Tibial nerve (tissue), 4 donors: ENCODE data around the gene SRPK2. TPM values are rescaled to one million over a fixed set of nuclear protein-coding genes. Genes with fewer than 3 reads are reported as not detected.

Experiments used
- DNase-seq, 2 donors: peaks; one replicate each; pipeline ENCODE4 v3.0.0-alpha.2; 2019; ENCODE audit warnings: low spot score in 2 of 2
- H3K27ac ChIP-seq, 4 donors: fragments of 200-600 bp; sonication (generic) in 3 of 4; one replicate each; pipeline ENCODE4 v1.5.1; 2017 to 2019; ENCODE audit warnings: mild to moderate bottlenecking in 1 of 4
- H3K27me3 ChIP-seq, 2 donors: fragments of 200-600 bp; sonication (generic) in 1 of 2; one replicate each; pipeline versions ENCODE4 v1.5.1 to v1.6.0; 2017 to 2019
- H3K36me3 ChIP-seq, 3 donors: fragments of 200-600 bp; sonication (generic); one replicate each; pipeline ENCODE4 v1.5.1; 2018 to 2019
- H3K4me1 ChIP-seq, 4 donors: fragments of 200-600 bp; sonication (generic) in 3 of 4; one replicate each; pipeline ENCODE4 v1.5.1; 2017 to 2019
- H3K4me3 ChIP-seq, 4 donors: fragments of 200-600 bp; sonication (generic) in 3 of 4; one replicate each; pipeline ENCODE4 v1.5.1; 2017 to 2019; ENCODE audit warnings: mild to moderate bottlenecking in 1 of 4, moderate library complexity in 1 of 4
- H3K9me3 ChIP-seq, 4 donors: fragments of 200-600 bp; sonication (generic) in 3 of 4; one replicate each; pipeline ENCODE4 v1.5.1; 2017 to 2019
- CTCF ChIP-seq, 5 experiments: fragments of 200-600 bp in 3 of 5; fragments of 450-650 bp in 2 of 5; sonication (generic) in 3 of 5; IDR thresholded peaks; one replicate each; pipeline ENCODE4 v1.5.1; 2016 to 2019; ENCODE audit warnings: antibody characterized with exemption in 5 of 5, mild to moderate bottlenecking in 3 of 5, moderate library complexity in 2 of 5
- EP300 ChIP-seq, 2 donors: sonication (generic); formaldehyde crosslinking; IDR thresholded peaks; one replicate each; pipeline ENCODE4 v1.6.1; 2017; ENCODE audit warnings: antibody characterized with exemption in 2 of 2, mild to moderate bottlenecking in 1 of 2
- POLR2A ChIP-seq, 2 donors: fragments of 450-650 bp; IDR thresholded peaks; one replicate each; pipeline ENCODE4 v1.6.1; 2017; ENCODE audit warnings: antibody characterized with exemption in 2 of 2, mild to moderate bottlenecking in 2 of 2, moderate library complexity in 2 of 2
- WGBS, 2 donors: methylation state at CpG; one replicate each; pipeline ENCODE4 v1.1.5; 2018; 5-methylcytosine and 5-hydroxymethylcytosine counted together
- total RNA-seq, 4 donors: library from RNA; depleted of rRNA; stranded (reverse); fragments of >200 nt; gene quantifications; one replicate each; pipeline ENCODE4 v1.1.0, GENCODE V29; 2016

The SRPK2 gene
- total RNA-seq, 4 donors from 2014 or later, result 54.1 to 94.4 (median 61.9) TPM

GRCh38 chr7:105139381-105139780 is 249.3 kb downstream of the SRPK2 start:
- Histone ChIP-seq H3K9me3 (no peaks in the 10 kb centered on the region), H3K27ac (no peak overlapping the region), H3K4me3 (no peak overlapping the region), H3K36me3 (peaks cover 0 to 72% (median 0%) of the 10 kb centered on the region in 3 donors), H3K27me3 (no peaks in the 10 kb centered on the region), H3K4me1 (peaks cover 0 to 7% (median 0%) of the 10 kb centered on the region in 4 donors)
- DNase-seq, result no peak
- TF ChIP-seq EP300 (IDR thresholded peaks at IDR 0.05) (no peak), POLR2A (IDR thresholded peaks at IDR 0.05) (no peak), CTCF (IDR thresholded peaks at IDR 0.05) (no peak)

GRCh38 chr7:105137898-105138297 is 250.8 kb downstream of the SRPK2 start:
- TF ChIP-seq CTCF (IDR thresholded peaks at IDR 0.05), result no peak
- no peak for TF ChIP-seq POLR2A (IDR thresholded peaks at IDR 0.05)
- no peak for TF ChIP-seq EP300 (IDR thresholded peaks at IDR 0.05)
- H3K9me3 ChIP-seq, result no peaks in the 10 kb centered on the region
- WGBS, 2 donors, result 94% methylated on average over 4 of the region's 4 CpGs

GRCh38 chr7:105136221-105136620 is 252.5 kb downstream of the SRPK2 start:
- 80 to 84% methylated on average over 3 of the region's 3 CpGs for WGBS, 2 donors

More at GRCh38 chr7:105137898-105138297, 250.8 kb downstream of the SRPK2 start:
- H3K36me3 ChIP-seq, result peaks cover 0 to 77% (median 0%) of the 10 kb centered on the region in 3 donors
- no peak overlapping the region for H3K27ac ChIP-seq
- DNase-seq, result no peak
- peaks cover 0 to 7% (median 0%) of the 10 kb centered on the region in 4 donors for H3K4me1 ChIP-seq
- no peak overlapping the region for H3K4me3 ChIP-seq
- H3K27me3 ChIP-seq, result no peaks in the 10 kb centered on the region

GRCh38 chr7:105133986-105134655 is 254.6 kb downstream of the SRPK2 start:
- no peaks in the 10 kb centered on the region for H3K27me3 ChIP-seq
- no peak overlapping the region for H3K4me3 ChIP-seq
- TF ChIP-seq CTCF (IDR thresholded peaks at IDR 0.05), result no peak
- no peak for TF ChIP-seq POLR2A (IDR thresholded peaks at IDR 0.05)
- no peak for TF ChIP-seq EP300 (IDR thresholded peaks at IDR 0.05)
- DNase-seq, result no peak
- no peaks in the 10 kb centered on the region for H3K9me3 ChIP-seq
- H3K4me1 ChIP-seq, result no peaks in the 10 kb centered on the region
- H3K36me3 ChIP-seq, result peaks cover 0 to 65% (median 0%) of the 10 kb centered on the region in 3 donors
- 81 to 87% methylated on average over 9 of the region's 9 CpGs for WGBS, 2 donors
- no peak overlapping the region for H3K27ac ChIP-seq

More at GRCh38 chr7:105136221-105136620, 252.5 kb downstream of the SRPK2 start:
- peaks cover 0 to 80% (median 0%) of the 10 kb centered on the region in 3 donors for H3K36me3 ChIP-seq
- no peak for TF ChIP-seq POLR2A (IDR thresholded peaks at IDR 0.05)
- TF ChIP-seq EP300 (IDR thresholded peaks at IDR 0.05), result no peak
- TF ChIP-seq CTCF (IDR thresholded peaks at IDR 0.05), result no peak
- H3K4me3 ChIP-seq, result no peak overlapping the region
- H3K4me1 ChIP-seq, result peaks cover 0 to 4% (median 0%) of the 10 kb centered on the region in 4 donors
- H3K27me3 ChIP-seq, result no peaks in the 10 kb centered on the region
- no peak for DNase-seq
- no peaks in the 10 kb centered on the region for H3K9me3 ChIP-seq
- no peak overlapping the region for H3K27ac ChIP-seq

GRCh38 chr7:105133358-105133757 is 255.4 kb downstream of the SRPK2 start:
- Histone ChIP-seq H3K4me3 (no peak overlapping the region), H3K27me3 (no peaks in the 10 kb centered on the region), H3K27ac (no peak overlapping the region), H3K9me3 (no peaks in the 10 kb centered on the region), H3K4me1 (no peaks in the 10 kb centered on the region), H3K36me3 (peaks cover 0 to 63% (median 0%) of the 10 kb centered on the region in 3 donors)
- TF ChIP-seq CTCF (IDR thresholded peaks at IDR 0.05) (no peak), POLR2A (IDR thresholded peaks at IDR 0.05) (no peak), EP300 (IDR thresholded peaks at IDR 0.05) (no peak)
- no peak for DNase-seq
- 88% methylated on average over 7 of the region's 7 CpGs for WGBS, 2 donors
